Measurements from ENCODE around the gene TEX35. TPM values are rescaled to one million over a fixed set of nuclear protein-coding genes. Genes with fewer than 3 reads are reported as not detected.
A peak's percentile ranks its signal among the peaks of the same experiment; 100 is the strongest.

Gene TEX35
- polyA plus RNA-seq, 3 donors: not detected

DNA sequence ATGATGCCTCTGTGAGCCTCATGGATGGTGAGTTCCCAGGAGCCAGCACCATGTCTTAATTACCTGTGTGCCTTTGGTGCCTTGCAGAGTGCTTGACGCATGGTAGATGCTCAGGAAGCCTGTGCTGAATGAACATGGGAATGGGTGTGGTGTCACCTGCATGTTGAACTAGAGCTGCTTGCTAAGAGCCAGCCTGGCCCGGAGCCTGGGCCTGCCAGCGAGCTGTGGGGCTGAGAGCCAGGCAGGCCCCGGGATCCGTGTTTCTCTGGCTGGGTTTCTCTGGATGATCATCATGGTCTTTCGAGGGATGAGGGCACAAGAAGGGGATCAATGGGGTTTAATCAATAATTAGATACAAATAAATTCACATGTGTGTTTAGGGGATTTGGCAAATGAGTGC is 6.7 kb upstream of the TEX35 start:
- Histone ChIP-seq H3K27ac (ENCODE audit: low read depth in 1 of 2, low read length in 2 of 2) (no peak overlapping the region), H4K20me1 (ENCODE audit: insufficient read depth, low read length) (no peaks in the 10 kb centered on the region), H2AFZ (ENCODE audit: insufficient read depth, low read depth, low read length, poor library complexity, severe bottlenecking) (no peak overlapping the region), H3K4me3 (replicated peaks in 1 of 3; ENCODE audit: low read depth in 2 of 3, low read length in 3 of 3) (no peak overlapping the region), H3K9ac (ENCODE audit: insufficient read depth, low read length, poor library complexity, severe bottlenecking) (no peak overlapping the region), H3K79me2 (ENCODE audit: insufficient read depth, low read length) (no peaks in the 10 kb centered on the region), H3K4me1 (ENCODE audit: control insufficient read depth in 1 of 2, insufficient read depth in 2 of 2, low read length in 2 of 2) (no peaks in the 10 kb centered on the region), H3K36me3 (replicated peaks in 1 of 2; ENCODE audit: control insufficient read depth in 1 of 2, insufficient read depth in 2 of 2, low read length in 2 of 2) (no peaks in the 10 kb centered on the region), H3K4me2 (replicated peaks; ENCODE audit: extremely low read depth, low read length, poor library complexity, severe bottlenecking) (no peak overlapping the region), H3K27me3 (ENCODE audit: control insufficient read depth in 2 of 2, insufficient read depth in 2 of 2, low read length in 2 of 2) (no peaks in the 10 kb centered on the region), H3K9me3 (replicated peaks in 1 of 2; ENCODE audit: control insufficient read depth in 1 of 2, insufficient read depth in 1 of 2, low read length in 2 of 2) (no peaks in the 10 kb centered on the region)
- intact Hi-C loops (cut with micrococcal nuclease): no loop called here
- no peak overlapping the region for H3K4me3 Mint-ChIP-seq
- no peak overlapping the region for H3K27ac Mint-ChIP-seq
- H3K9me3 Mint-ChIP-seq: no peaks in the 10 kb centered on the region
- 100% methylated on average over 4 of the region's 6 CpGs for WGBS (ENCODE audit: insufficient coverage)
- H3K4me1 Mint-ChIP-seq: peaks cover 1% of the 10 kb centered on the region
- H3K27me3 Mint-ChIP-seq (ENCODE audit: low read depth in 3 of 3): peaks cover 0 to 4% (median 2%) of the 10 kb centered on the region in 3 donors
- TF ChIP-seq, protein P1, sequence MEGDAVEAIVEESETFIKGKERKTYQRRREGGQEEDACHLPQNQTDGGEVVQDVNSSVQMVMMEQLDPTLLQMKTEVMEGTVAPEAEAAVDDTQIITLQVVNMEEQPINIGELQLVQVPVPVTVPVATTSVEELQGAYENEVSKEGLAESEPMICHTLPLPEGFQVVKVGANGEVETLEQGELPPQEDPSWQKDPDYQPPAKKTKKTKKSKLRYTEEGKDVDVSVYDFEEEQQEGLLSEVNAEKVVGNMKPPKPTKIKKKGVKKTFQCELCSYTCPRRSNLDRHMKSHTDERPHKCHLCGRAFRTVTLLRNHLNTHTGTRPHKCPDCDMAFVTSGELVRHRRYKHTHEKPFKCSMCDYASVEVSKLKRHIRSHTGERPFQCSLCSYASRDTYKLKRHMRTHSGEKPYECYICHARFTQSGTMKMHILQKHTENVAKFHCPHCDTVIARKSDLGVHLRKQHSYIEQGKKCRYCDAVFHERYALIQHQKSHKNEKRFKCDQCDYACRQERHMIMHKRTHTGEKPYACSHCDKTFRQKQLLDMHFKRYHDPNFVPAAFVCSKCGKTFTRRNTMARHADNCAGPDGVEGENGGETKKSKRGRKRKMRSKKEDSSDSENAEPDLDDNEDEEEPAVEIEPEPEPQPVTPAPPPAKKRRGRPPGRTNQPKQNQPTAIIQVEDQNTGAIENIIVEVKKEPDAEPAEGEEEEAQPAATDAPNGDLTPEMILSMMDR (IDR thresholded peaks at IDR 0.05): no peak
- no peak for DNase-seq
- no peaks in the 10 kb centered on the region for H3K36me3 Mint-ChIP-seq

DNA sequence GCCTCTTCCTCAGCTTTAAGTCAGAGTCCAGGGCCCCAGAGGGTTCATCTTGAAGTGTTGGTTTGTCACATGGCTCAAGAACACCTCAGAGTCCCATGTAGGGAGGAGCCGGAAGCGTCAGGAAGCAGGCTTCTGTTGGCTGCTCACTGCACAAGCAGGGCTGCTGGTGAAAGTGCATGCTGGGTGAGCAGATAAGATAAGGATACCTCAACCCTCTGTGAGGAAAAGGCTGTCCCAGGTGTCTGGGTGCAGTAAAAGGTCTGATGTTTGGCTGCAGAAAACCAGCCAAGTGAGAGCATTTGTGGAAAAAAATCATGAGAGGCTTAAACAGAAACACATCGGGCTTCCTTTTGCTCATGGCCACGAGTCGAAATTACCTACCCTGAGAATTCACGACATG is 6.2 kb upstream of the TEX35 start:
- DNase-seq: no peak
- Histone ChIP-seq H3K36me3 (replicated peaks in 1 of 2; ENCODE audit: control insufficient read depth in 1 of 2, insufficient read depth in 2 of 2, low read length in 2 of 2) (no peaks in the 10 kb centered on the region), H3K4me2 (replicated peaks; ENCODE audit: extremely low read depth, low read length, poor library complexity, severe bottlenecking) (no peak overlapping the region), H3K9me3 (replicated peaks in 1 of 2; ENCODE audit: control insufficient read depth in 1 of 2, insufficient read depth in 1 of 2, low read length in 2 of 2) (no peaks in the 10 kb centered on the region), H3K27me3 (ENCODE audit: control insufficient read depth in 2 of 2, insufficient read depth in 2 of 2, low read length in 2 of 2) (no peaks in the 10 kb centered on the region), H3K4me3 (replicated peaks in 1 of 3; ENCODE audit: low read depth in 2 of 3, low read length in 3 of 3) (no peak overlapping the region), H3K27ac (ENCODE audit: low read depth in 1 of 2, low read length in 2 of 2) (no peak overlapping the region), H4K20me1 (ENCODE audit: insufficient read depth, low read length) (no peaks in the 10 kb centered on the region), H3K9ac (ENCODE audit: insufficient read depth, low read length, poor library complexity, severe bottlenecking) (no peak overlapping the region), H2AFZ (ENCODE audit: insufficient read depth, low read depth, low read length, poor library complexity, severe bottlenecking) (no peak overlapping the region), H3K79me2 (ENCODE audit: insufficient read depth, low read length) (no peaks in the 10 kb centered on the region), H3K4me1 (ENCODE audit: control insufficient read depth in 1 of 2, insufficient read depth in 2 of 2, low read length in 2 of 2) (no peaks in the 10 kb centered on the region)
- no peaks in the 10 kb centered on the region for H3K36me3 Mint-ChIP-seq
- peaks cover 0 to 4% (median 2%) of the 10 kb centered on the region in 3 donors for H3K27me3 Mint-ChIP-seq (ENCODE audit: low read depth in 3 of 3)
- peaks cover under 1% of the 10 kb centered on the region for H3K4me1 Mint-ChIP-seq
- TF ChIP-seq, protein P1 (IDR thresholded peaks at IDR 0.05): no peak
- intact Hi-C loops (cut with micrococcal nuclease): no loop called here
- H3K27ac Mint-ChIP-seq: peak overlapping the region in 1 of 7 donors; percentile 14
- 70% methylated on average over 5 of the region's 6 CpGs for WGBS (ENCODE audit: insufficient coverage)
- H3K4me3 Mint-ChIP-seq: no peak overlapping the region
- H3K9me3 Mint-ChIP-seq: no peaks in the 10 kb centered on the region

Data from CD14-positive monocyte (primary cell).